ENCODE results near the gene MAGEF1.

MAGEF1 gene

GRCh38 chr3:184663756-184664155 lies 48.1 kb downstream of the MAGEF1 start:
- no peak for DNase-seq

- no peak for DNase-seq
These were observed 48.5 kb downstream of the MAGEF1 start for GRCh38 chr3:184663356-184663755.

GRCh38 chr3:184662187-184662586 lies 49.7 kb downstream of the MAGEF1 start:
- DNase-seq, result no peak

- DNase-seq, result no peak
These were observed 50.9 kb downstream of the MAGEF1 start for GRCh38 chr3:184660931-184661330.

Measured in NCI-H187 (cell line).